ENCODE measurements around the gene EFHD1. TPM values are rescaled to one million over a fixed set of nuclear protein-coding genes. Genes with fewer than 3 reads are reported as not detected.

Gene EFHD1
- total and polyA plus RNA-seq, 2 of the 13 experiments (the other 11 are each of a cell fraction or from before 2014, with no cell fraction given), result 0.09 TPM; not detected in 1

- no peak for TF ChIP-seq ZNF430 (CRISPR knock-in tag; IDR thresholded peaks at IDR 0.05)
- TF ChIP-seq ZFP82 (CRISPR knock-in tag; IDR thresholded peaks at IDR 0.05; ENCODE audit: borderline replicate concordance), result no peak
- no peak for TF ChIP-seq PRDM15 (CRISPR knock-in tag; IDR thresholded peaks at IDR 0.05)
- TF ChIP-seq ZIK1 (CRISPR knock-in tag; IDR thresholded peaks at IDR 0.05; ENCODE audit: borderline replicate concordance, low read depth), result no peak
- TF ChIP-seq ZNF605 (CRISPR knock-in tag; IDR thresholded peaks at IDR 0.05), result no peak
- TF ChIP-seq ZNF710 (CRISPR knock-in tag; IDR thresholded peaks at IDR 0.05; ENCODE audit: borderline replicate concordance), result 0 out of 2 replicates have a peak, but pooled peaks have one; percentile 6
- 0 out of 2 replicates have a peak, but pooled peaks have one; percentile 6 for TF ChIP-seq ZSCAN21 (CRISPR knock-in tag; IDR thresholded peaks at IDR 0.05; ENCODE audit: borderline replicate concordance)
- TF ChIP-seq ZNF749 (CRISPR knock-in tag; IDR thresholded peaks at IDR 0.05; ENCODE audit: borderline replicate concordance), result 0 out of 2 replicates have a peak, but pooled peaks have one; percentile 1
- TF ChIP-seq CBX1 (IDR thresholded peaks at IDR 0.05; ENCODE audit: low read depth), result no peak
- no peak for TF ChIP-seq ZNF513 (CRISPR knock-in tag; conservative IDR thresholded peaks at IDR 0.05)
- TF ChIP-seq SNAPC5 (CRISPR knock-in tag; IDR thresholded peaks at IDR 0.05; ENCODE audit: borderline replicate concordance), result no peak
- TF ChIP-seq TARDBP (CRISPR knock-in tag; IDR thresholded peaks at IDR 0.05), result no peak
- TF ChIP-seq MTF1 (CRISPR knock-in tag; IDR thresholded peaks at IDR 0.05), result no peak
- TF ChIP-seq ZNF33B (CRISPR knock-in tag; IDR thresholded peaks at IDR 0.05), result peak; percentile 96
- no peak for TF ChIP-seq HMG20B (CRISPR knock-in tag; conservative IDR thresholded peaks at IDR 0.05)
- TF ChIP-seq, protein P1, sequence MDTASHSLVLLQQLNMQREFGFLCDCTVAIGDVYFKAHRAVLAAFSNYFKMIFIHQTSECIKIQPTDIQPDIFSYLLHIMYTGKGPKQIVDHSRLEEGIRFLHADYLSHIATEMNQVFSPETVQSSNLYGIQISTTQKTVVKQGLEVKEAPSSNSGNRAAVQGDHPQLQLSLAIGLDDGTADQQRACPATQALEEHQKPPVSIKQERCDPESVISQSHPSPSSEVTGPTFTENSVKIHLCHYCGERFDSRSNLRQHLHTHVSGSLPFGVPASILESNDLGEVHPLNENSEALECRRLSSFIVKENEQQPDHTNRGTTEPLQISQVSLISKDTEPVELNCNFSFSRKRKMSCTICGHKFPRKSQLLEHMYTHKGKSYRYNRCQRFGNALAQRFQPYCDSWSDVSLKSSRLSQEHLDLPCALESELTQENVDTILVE (CRISPR knock-in tag; IDR thresholded peaks at IDR 0.05), result no peak
- TF ChIP-seq ZNF549 (CRISPR knock-in tag; IDR thresholded peaks at IDR 0.05), result no peak
- no peak for TF ChIP-seq CREB1 (IDR thresholded peaks at IDR 0.05)
- no peak for TF ChIP-seq CREB1 (CRISPR knock-in tag; IDR thresholded peaks at IDR 0.05)
- TF ChIP-seq THAP11 (CRISPR knock-in tag; IDR thresholded peaks at IDR 0.05), result no peak
- no peak for TF ChIP-seq FOXM1 (CRISPR knock-in tag; IDR thresholded peaks at IDR 0.05)
- TF ChIP-seq ZNF136 (CRISPR knock-in tag; IDR thresholded peaks at IDR 0.05; ENCODE audit: low read depth), result 0 out of 2 replicates have a peak, but pooled peaks have one; percentile 78
- TF ChIP-seq SCMH1 (CRISPR knock-in tag; IDR thresholded peaks at IDR 0.05; ENCODE audit: borderline replicate concordance), result no peak
Observed at GRCh38 chr2:232697807-232698110, 64.4 kb downstream of the EFHD1 start (continued).

Data from HepG2 (cell line).